ENCODE results near the gene GLIPR1L2.
A peak's percentile ranks its signal among the peaks of the same experiment; 100 is the strongest.
"Not testable (repeated sequence)": the region's sequence is repeated elsewhere in the genome, so short reads cannot be mapped to it uniquely, and the experiment has no call there.

The GLIPR1L2 gene

GRCh38 chr12:75437564-75437963, 46.7 kb downstream of the GLIPR1L2 start:
- no peak for DNase-seq (ENCODE audit: extremely low read depth, insufficient read length)
- no peak overlapping the region for H3K4me3 ChIP-seq (replicated peaks; ENCODE audit: low read depth, low read length)
- peak; percentile 60 for TF ChIP-seq CTCF (IDR thresholded peaks at IDR 0.05; ENCODE audit: insufficient read depth, low read length, poor library complexity, severe bottlenecking)
- no peaks in the 10 kb centered on the region for H3K27me3 ChIP-seq (replicated peaks; ENCODE audit: control insufficient read depth, insufficient read depth, low read length)
- no peaks in the 10 kb centered on the region for H3K36me3 ChIP-seq (ENCODE audit: control insufficient read depth, insufficient read depth, low read length)

- DNase-seq (ENCODE audit: extremely low read depth, insufficient read length): no peak
- TF ChIP-seq CTCF (IDR thresholded peaks at IDR 0.05; ENCODE audit: insufficient read depth, low read length, poor library complexity, severe bottlenecking): no peak
- Histone ChIP-seq H3K36me3 (ENCODE audit: control insufficient read depth, insufficient read depth, low read length) (no peaks in the 10 kb centered on the region), H3K27me3 (replicated peaks; ENCODE audit: control insufficient read depth, insufficient read depth, low read length) (no peaks in the 10 kb centered on the region), H3K4me3 (replicated peaks; ENCODE audit: low read depth, low read length) (no peak overlapping the region)
These were observed 47.3 kb downstream of the GLIPR1L2 start for GRCh38 chr12:75438059-75438754.

DNA sequence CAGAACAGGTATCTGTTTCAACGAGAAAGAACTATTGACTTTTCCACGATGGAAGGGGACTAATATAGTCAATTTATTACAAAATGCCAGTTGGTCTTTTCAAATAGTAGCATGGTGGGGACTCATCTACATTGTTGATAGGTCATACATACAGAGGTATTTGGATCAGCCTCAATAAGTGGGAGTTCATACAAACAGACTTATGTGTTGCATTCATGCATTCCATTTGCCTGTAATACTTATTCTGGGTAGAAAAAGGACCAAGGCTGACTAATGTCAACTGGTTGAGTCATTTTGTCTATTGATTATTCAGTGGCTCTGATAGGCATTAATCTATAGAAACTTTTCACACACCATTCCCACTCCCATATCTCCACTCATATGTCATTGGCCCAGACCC, 48.2 kb downstream of the GLIPR1L2 start:
- no peaks in the 10 kb centered on the region for H3K36me3 ChIP-seq (ENCODE audit: control insufficient read depth, insufficient read depth, low read length)
- H3K27me3 ChIP-seq (replicated peaks; ENCODE audit: control insufficient read depth, insufficient read depth, low read length): no peaks in the 10 kb centered on the region
- H3K4me3 ChIP-seq (replicated peaks; ENCODE audit: low read depth, low read length): no peak overlapping the region
- no peak for DNase-seq (ENCODE audit: extremely low read depth, insufficient read length)
- no peak for TF ChIP-seq CTCF (IDR thresholded peaks at IDR 0.05; ENCODE audit: insufficient read depth, low read length, poor library complexity, severe bottlenecking)

DNA sequence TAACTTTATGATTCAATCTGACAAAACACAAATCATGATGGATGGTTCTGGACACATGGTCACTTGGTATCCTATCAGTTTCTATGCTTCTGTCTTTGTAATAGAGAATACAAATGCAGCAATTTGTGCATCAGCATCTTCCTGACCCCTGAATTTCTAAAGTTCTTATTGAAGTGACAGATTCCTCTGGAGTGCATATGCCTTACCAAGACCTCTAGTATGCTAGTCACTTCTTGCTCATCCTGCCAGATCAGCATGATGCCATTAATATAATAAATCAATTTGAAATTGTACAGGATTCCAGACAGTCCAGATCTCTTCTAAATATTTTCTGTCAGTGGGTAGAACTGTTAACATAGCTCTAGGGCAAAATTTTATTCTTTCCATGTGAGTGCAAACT, 49.0 kb downstream of the GLIPR1L2 start:
- Histone ChIP-seq H3K4me3 (replicated peaks; ENCODE audit: low read depth, low read length) (no peak overlapping the region), H3K36me3 (ENCODE audit: control insufficient read depth, insufficient read depth, low read length) (no peaks in the 10 kb centered on the region), H3K27me3 (replicated peaks; ENCODE audit: control insufficient read depth, insufficient read depth, low read length) (no peaks in the 10 kb centered on the region)
- TF ChIP-seq CTCF (IDR thresholded peaks at IDR 0.05; ENCODE audit: insufficient read depth, low read length, poor library complexity, severe bottlenecking): no peak
- no peak for DNase-seq (ENCODE audit: extremely low read depth, insufficient read length)

DNA sequence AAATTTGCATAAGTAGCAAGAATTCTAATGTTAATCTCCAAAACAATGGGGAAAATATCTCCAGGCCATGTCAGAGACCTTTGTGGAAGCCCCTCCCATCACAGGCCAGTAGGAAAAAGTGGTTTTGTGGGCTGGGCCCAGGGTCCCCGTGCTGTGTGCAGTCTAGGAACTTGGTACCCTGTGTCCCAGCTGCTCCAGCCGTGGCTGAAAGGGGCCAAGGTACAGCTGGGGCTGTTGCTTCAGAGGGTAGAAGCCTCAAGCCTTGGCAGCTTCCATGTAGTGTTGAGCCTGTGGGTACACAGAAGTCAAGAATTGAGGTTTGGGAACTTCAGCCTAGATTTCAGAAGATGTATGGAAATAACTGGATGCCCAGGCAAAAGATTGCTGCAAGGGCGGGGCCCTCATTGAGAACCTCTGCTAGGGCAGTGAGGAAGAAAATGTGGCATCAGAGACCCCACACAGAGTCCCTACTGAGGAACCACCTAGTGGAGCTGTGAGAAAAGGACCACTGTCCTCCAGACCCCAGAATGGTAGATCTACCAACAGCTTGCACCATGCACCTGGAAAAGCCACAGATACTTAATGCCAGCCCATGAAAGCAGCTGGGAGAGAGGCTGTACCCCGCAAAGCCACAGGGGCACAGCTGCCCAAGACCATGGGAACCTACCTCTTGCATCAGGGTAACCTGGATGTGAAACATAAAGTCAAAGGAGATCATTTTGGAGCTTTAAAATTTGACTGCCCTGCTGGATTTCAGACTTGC, 51.0 kb downstream of the GLIPR1L2 start:
- not testable (repeated sequence) for H3K36me3 ChIP-seq (ENCODE audit: control insufficient read depth, insufficient read depth, low read length); DNase-seq (ENCODE audit: extremely low read depth, insufficient read length); H3K4me3 ChIP-seq (replicated peaks; ENCODE audit: low read depth, low read length); H3K27me3 ChIP-seq (replicated peaks; ENCODE audit: control insufficient read depth, insufficient read depth, low read length)

DNA sequence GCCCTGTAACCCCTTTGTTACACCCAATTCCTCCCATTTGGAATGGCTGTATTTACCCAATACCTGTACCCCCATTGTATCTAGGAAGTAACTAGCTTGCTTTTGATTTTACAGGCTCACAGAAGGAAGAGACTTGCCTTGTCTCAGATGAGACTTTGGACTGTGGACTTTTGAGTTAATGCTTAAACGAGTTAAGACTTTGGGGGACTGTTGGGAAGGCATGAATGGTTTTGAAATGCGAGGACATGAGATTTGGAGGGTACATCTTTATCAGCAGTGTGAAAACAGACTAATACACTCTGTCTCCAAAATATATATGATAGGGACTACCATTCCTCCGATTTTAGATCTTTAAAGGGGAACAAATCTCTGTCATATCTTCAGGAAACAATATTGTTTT, 51.6 kb downstream of the GLIPR1L2 start:
- not testable (repeated sequence) for DNase-seq (ENCODE audit: extremely low read depth, insufficient read length); H3K36me3 ChIP-seq (ENCODE audit: control insufficient read depth, insufficient read depth, low read length); H3K27me3 ChIP-seq (replicated peaks; ENCODE audit: control insufficient read depth, insufficient read depth, low read length); H3K4me3 ChIP-seq (replicated peaks; ENCODE audit: low read depth, low read length)
